Ascending aorta (tissue), 2 donors: ENCODE results near the gene PLSCR4. TPM values are rescaled to one million over a fixed set of nuclear protein-coding genes. Genes with fewer than 3 reads are reported as not detected.
A peak's percentile ranks its signal among the peaks of the same experiment; 100 is the strongest.

Experiments
- DNase-seq, 2 donors: peaks; one replicate each; pipeline ENCODE4 v3.0.0-alpha.2; 2019; ENCODE audit warnings: low spot score in 2 of 2
- H3K27ac ChIP-seq, 2 donors: fragments of 200-600 bp; sonication (generic); one replicate each; pipeline ENCODE4 v1.5.1; 2016 to 2017; ENCODE audit warnings: mild to moderate bottlenecking in 1 of 2
- H3K27me3 ChIP-seq: fragments of 200-600 bp; sonication (generic); one replicate; pipeline ENCODE4 v1.5.1; 2017
- H3K36me3 ChIP-seq, 2 donors: fragments of 200-600 bp; sonication (generic); one replicate each; pipeline ENCODE4 v1.5.1; 2016
- H3K4me1 ChIP-seq, 2 donors: fragments of 200-600 bp; sonication (generic); one replicate each; pipeline ENCODE4 v1.5.1; 2016 to 2017; ENCODE audit warnings: mild to moderate bottlenecking in 1 of 2
- H3K4me3 ChIP-seq, 2 donors: fragments of 200-600 bp; sonication (generic); one replicate each; pipeline ENCODE4 v1.5.1; 2016 to 2017; ENCODE audit warnings: mild to moderate bottlenecking in 1 of 2
- H3K9me3 ChIP-seq, 2 donors: fragments of 200-600 bp; sonication (generic); one replicate each; pipeline ENCODE4 v1.5.1; 2016
- CTCF ChIP-seq, 3 experiments: fragments of 200-600 bp in 2 of 3; fragments of 450-650 bp in 1 of 3; sonication (generic) in 2 of 3; IDR thresholded peaks; one replicate each; pipeline ENCODE4 v1.5.1; 2016 to 2019; ENCODE audit warnings: antibody characterized with exemption in 3 of 3, mild to moderate bottlenecking in 1 of 3, moderate library complexity in 1 of 3
- intact Hi-C: fragments of 100-400 bp; cut with DNase I; formaldehyde crosslinking; loops from one replicate; pipeline ENCODE4 v1.15.1; 2023
- total RNA-seq: library from RNA; depleted of rRNA; stranded (reverse); fragments of >200 nt; gene quantifications from one replicate; pipeline ENCODE4 v1.1.0, GENCODE V29; 2016

The PLSCR4 gene
- total RNA-seq, 1 donor from 2014 or later, result 87.2 TPM

- H3K27me3 ChIP-seq, result no peaks in the 10 kb centered on the region
- H3K9me3 ChIP-seq, result no peaks in the 10 kb centered on the region
- intact Hi-C loops, result no loop called here
- H3K4me3 ChIP-seq, result peak overlapping the region; percentile 34 to 93
- no peaks in the 10 kb centered on the region for H3K36me3 ChIP-seq
- no peak for DNase-seq
- peaks cover 4 to 16% of the 10 kb centered on the region in 2 donors for H3K4me1 ChIP-seq
- no peak for TF ChIP-seq CTCF (IDR thresholded peaks at IDR 0.05)
- H3K27ac ChIP-seq, result peak overlapping the region; percentile 98 to 99
These were observed 94.1 kb downstream of the PLSCR4 start for GRCh38 chr3:146156666-146157314.

GRCh38 chr3:146156095-146156494 is 94.8 kb downstream of the PLSCR4 start:
- DNase-seq, result no peak
- intact Hi-C loops, result no loop called here
- TF ChIP-seq CTCF (IDR thresholded peaks at IDR 0.05), result no peak
- peak overlapping the region; percentile 34 to 93 for H3K4me3 ChIP-seq
- H3K4me1 ChIP-seq, result peaks cover 4 to 21% of the 10 kb centered on the region in 2 donors
- H3K27ac ChIP-seq, result peak overlapping the region; percentile 98 to 99
- peaks cover 0 to 4% of the 10 kb centered on the region in 2 donors for H3K36me3 ChIP-seq
- H3K9me3 ChIP-seq, result no peaks in the 10 kb centered on the region
- H3K27me3 ChIP-seq, result no peaks in the 10 kb centered on the region

- no peak for DNase-seq
- intact Hi-C loops, result loop anchor here (5.0 kb wide), 1 partner anchor 32 kb away; no protein-coding TSS in a partner anchor
- H3K36me3 ChIP-seq, result peaks cover 0 to 4% of the 10 kb centered on the region in 2 donors
- H3K27ac ChIP-seq, result peak overlapping the region; percentile 98 to 99
- no peak for TF ChIP-seq CTCF (IDR thresholded peaks at IDR 0.05)
- no peaks in the 10 kb centered on the region for H3K9me3 ChIP-seq
- peak overlapping the region in 1 of 2 donors; percentile 93 for H3K4me3 ChIP-seq
- H3K27me3 ChIP-seq, result no peaks in the 10 kb centered on the region
- peaks cover 4 to 24% of the 10 kb centered on the region in 2 donors for H3K4me1 ChIP-seq
These were observed 95.9 kb downstream of the PLSCR4 start for GRCh38 chr3:146154995-146155394.

GRCh38 chr3:146154316-146154715 is 96.6 kb downstream of the PLSCR4 start:
- TF ChIP-seq CTCF (IDR thresholded peaks at IDR 0.05), result no peak
- Histone ChIP-seq H3K4me3 (no peak overlapping the region), H3K27ac (peak overlapping the region in 1 of 2 donors; percentile 29), H3K4me1 (peaks cover 4 to 29% of the 10 kb centered on the region in 2 donors), H3K36me3 (peaks cover 0 to 4% of the 10 kb centered on the region in 2 donors), H3K27me3 (no peaks in the 10 kb centered on the region), H3K9me3 (no peaks in the 10 kb centered on the region)
- DNase-seq, result no peak
- intact Hi-C loops, result loop anchor here (5.0 kb wide), 1 partner anchor 33 kb away; no protein-coding TSS in a partner anchor

GRCh38 chr3:146153429-146153828 is 97.5 kb downstream of the PLSCR4 start:
- Histone ChIP-seq H3K36me3 (peaks cover 0 to 4% of the 10 kb centered on the region in 2 donors), H3K4me1 (peaks cover 7 to 32% of the 10 kb centered on the region in 2 donors), H3K9me3 (no peaks in the 10 kb centered on the region), H3K4me3 (peak overlapping the region in 1 of 2 donors; percentile 49), H3K27me3 (no peaks in the 10 kb centered on the region), H3K27ac (peak overlapping the region; percentile 67 to 79)
- intact Hi-C loops, result loop anchor here (5.0 kb wide), 1 partner anchor 34 kb away; no protein-coding TSS in a partner anchor
- DNase-seq, result no peak
- TF ChIP-seq CTCF (IDR thresholded peaks at IDR 0.05), result no peak
